Esophagus muscularis mucosa (tissue), 3 donors: ENCODE data around the gene ENOX1.

ENCODE experiments used
- EP300 ChIP-seq: sonication (generic); formaldehyde crosslinking; IDR thresholded peaks from one replicate; pipeline ENCODE4 v1.6.1; 2017; ENCODE audit warnings: antibody characterized with exemption
- TF ChIP-seq, protein P1 (sequence below), 3 experiments: fragments of 200-600 bp in 2 of 3; fragments of 450-650 bp in 1 of 3; sonication (generic) in 2 of 3; IDR thresholded peaks; one replicate each; pipeline ENCODE4 v1.5.1; 2017 to 2019; ENCODE audit warnings: antibody characterized with exemption in 3 of 3, mild to moderate bottlenecking in 2 of 3, moderate library complexity in 1 of 3

DNA sequence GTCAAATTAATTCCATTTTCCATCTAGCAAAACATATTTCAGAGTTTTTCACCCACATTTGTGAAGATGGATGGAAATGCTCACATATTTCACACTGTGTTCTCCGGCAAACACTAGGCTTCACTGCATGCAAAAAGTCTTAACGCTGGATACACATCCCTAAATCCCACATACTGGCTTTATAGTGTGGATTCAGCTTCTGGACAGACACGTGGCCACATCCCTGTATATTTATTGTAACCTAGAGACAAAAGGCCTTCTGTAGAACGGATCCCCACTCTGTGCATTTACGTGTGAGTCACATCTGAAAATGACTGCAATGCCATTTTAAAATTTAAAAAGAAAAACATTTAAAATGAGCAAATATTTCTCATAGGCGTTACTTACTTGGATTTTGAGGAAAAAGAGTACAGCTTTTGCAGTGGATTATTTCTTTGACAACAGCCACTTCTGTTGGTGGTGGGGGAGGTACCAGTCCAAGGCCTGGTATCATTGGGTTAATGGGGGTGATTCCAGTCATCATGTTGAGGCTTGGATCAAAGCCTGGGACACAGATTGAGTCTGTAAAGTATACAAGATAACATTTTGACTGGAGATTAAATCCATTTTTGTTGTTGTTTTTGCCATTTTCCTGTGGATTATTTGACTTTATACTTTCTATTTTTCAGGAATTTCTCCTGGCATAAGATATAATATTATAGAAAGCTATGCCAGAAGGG lies 425.7 kb downstream of the ENOX1 start:
- no peak for TF ChIP-seq EP300
- TF ChIP-seq, protein P1, sequence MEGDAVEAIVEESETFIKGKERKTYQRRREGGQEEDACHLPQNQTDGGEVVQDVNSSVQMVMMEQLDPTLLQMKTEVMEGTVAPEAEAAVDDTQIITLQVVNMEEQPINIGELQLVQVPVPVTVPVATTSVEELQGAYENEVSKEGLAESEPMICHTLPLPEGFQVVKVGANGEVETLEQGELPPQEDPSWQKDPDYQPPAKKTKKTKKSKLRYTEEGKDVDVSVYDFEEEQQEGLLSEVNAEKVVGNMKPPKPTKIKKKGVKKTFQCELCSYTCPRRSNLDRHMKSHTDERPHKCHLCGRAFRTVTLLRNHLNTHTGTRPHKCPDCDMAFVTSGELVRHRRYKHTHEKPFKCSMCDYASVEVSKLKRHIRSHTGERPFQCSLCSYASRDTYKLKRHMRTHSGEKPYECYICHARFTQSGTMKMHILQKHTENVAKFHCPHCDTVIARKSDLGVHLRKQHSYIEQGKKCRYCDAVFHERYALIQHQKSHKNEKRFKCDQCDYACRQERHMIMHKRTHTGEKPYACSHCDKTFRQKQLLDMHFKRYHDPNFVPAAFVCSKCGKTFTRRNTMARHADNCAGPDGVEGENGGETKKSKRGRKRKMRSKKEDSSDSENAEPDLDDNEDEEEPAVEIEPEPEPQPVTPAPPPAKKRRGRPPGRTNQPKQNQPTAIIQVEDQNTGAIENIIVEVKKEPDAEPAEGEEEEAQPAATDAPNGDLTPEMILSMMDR (IDR thresholded peaks at IDR 0.05) = no peak
